Femur (tissue), 1 donor: ENCODE data around the gene TCEA2.
"Not testable (repeated sequence)": the region's sequence is repeated elsewhere in the genome, so short reads cannot be mapped to it uniquely, and the experiment has no call there.

ENCODE experiments used
- DNase-seq: peaks from one replicate; pipeline ENCODE4 v3.0.0-alpha.2; 2017

TCEA2 gene

DNA sequence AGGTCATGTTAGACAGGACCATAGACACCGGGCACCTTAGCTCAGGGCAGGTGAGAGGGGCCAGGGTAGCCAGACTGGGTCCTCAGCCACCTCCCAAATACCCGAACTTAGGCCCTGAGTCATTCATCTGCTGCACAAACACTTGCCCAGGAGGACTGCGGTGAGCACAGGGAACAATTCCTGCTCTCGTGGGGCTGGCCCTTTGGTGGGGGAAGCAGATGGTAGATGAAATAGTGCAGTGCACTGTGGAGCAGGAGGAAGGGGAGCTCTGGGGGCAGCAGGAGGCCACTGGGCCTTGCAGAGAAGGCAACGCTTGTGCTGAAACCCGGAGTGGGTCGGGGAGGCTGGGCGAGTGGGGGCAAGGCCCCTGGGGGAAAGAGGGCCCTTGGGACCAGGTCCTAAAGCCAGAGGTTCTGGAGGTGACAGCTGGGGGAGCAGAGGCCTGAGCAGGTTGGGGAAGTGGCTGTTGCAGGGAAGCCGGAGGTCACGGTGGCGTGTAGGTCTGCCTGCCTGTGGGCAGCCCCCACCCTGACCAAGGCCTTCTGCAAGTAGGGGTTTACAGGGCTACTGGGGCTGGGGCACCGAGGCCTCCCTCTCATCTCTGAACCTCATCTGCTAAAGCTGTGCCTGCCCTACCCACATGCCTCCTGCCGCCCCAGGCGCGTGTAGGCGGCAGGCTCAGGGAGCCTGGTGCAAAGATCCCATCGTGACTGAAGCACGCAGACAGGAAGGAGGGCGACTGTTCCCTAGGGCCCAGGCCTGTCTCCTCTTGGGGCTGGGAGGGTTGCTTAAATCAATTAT, 49.0 kb downstream of the TCEA2 start:
- DNase-seq, result peak; percentile 11

DNA sequence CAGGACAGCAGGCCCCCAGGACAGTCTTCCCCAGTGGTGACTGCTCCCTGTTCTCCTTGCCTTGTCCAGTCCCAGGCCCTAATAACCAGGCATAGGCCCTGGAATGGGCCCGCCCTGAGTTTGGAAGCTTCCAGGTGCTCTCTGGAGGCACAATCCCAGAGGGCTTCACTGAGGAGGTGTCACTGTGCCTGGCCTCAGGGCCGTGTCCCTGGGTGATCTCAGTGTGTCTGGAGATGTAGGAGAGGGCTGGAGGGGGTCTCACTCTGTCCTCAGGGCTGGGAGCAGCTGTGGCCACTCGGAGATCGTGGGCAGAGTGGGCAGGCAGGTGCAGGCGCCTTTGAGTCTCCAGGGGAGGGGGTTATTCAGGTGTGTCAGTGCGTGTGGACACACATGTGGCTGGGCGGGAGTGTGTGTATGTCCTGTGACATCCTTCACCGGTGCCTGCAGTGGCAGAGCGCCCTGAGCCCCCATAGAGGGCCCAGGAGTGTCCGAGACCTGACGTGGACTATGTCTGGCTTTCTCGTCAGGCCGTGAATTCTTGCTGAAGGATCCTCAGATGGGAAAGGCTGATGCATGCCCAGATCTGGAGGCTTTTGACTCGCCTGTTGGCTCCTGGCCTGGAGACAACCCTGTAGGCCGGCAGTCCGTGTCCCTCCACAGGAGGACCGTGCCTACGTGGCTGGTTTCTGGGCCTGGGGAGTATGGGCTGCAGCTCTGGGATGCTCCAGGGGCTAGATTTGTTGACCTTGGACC, 49.9 kb downstream of the TCEA2 start:
- DNase-seq, result peak; percentile 14

DNA sequence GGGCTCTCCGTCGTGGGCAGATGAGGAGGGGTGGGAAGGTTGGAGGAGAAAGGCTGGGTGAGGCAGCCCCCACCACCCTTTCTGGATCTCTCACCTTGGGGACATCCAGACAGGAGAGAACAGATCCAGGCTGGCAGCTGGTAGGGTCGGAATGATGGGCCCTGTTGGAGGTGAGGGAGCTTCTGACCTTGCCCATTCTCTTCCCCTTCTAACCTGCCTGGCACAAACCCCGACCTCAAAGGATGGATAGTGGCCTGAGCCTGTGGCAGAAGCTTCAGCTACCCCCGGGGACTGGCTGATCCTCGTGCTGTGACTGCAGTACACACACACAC, 50.4 kb downstream of the TCEA2 start:
- DNase-seq, result no peak

DNA sequence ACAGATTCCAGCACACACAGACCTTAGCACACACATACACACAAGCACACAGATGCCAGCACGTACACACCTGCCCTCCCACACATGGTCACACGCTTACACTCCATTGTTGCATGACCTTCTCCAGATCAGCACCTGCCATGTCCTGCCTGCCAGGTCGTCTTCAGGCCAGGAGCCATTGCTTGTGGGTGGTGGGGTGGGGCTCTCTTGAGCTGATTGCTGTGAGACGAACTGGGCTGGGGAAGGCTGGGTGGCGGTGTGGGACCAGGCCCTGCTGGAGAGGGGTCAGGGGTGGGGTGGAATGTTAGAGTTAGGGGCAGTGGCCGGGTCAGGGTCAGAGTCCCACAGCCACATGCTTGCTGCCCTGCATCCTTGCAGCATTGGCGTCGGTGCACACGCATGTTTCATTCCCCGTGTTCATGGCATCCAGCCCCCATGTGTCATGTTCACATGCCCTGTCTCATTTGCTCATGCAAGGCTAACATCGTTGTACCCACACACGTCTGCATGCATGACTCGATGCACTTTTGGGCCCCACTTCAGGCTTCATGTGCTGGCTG, 50.9 kb downstream of the TCEA2 start:
- peak; percentile 14 for DNase-seq

DNA sequence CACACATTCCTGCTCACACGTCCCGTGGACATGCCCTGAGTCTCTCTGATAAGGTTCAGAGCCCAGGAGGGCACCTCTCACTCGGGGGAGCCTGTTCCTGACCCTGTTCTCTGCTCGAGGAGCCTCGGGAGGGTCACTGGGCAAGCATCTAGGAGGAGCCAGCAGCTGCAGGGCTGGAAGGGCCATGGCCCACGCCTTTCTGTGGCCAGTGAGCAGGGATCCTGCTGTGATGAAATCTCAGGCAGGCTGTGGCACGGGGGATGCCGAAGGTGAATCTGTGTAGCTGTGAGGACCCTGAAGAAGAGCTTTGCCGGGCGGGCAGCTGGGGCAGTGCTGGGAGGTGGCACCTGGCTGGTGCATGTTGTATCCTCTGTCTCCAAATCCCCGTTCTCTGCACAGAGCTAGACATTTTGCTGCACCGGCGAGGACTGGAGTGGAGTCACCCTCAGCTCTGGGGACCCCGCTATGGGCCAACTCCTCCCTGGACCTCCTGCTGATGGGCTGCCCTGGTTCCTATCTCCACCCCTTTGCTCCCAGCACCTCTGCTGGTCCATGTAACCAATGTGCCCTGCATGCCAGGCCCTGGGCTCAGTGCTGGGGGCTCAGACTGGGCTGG, 51.5 kb downstream of the TCEA2 start:
- peak; percentile 11 for DNase-seq

DNA sequence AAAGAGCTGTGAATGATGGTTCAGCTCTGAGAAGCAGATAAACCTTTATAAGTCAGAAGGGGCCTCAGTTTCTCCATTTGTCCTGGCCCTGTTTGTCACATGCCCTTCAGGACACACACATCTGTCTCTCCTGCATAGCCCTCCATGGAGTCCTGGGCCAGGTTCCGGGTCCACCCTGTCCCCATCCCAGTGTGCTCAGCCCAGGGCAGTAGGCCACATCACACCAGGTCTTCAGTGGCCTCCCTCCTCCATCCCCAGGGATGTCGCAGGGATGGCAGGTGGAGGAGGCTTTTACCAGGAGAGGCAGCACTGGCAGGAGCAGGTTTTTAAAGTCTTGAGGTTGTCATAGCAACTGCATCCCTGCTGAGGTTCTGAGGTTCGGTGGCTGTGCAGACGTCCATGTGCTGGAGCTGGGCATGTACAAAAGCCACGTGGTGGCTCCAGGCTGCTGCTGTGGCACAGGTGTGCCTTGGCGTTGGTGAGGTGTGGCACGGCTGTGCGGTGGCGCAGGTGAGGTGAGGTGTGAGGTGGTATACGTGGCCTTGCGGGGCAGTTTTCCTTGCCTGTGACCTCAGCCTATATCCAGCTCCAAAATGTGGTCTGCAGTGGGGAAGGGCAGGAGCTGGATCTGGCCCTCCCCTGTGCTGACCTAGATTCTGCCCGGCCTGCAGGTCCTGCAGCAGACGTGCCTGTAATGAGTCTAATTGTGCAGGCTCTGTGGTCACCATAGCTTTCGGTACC, 52.3 kb downstream of the TCEA2 start:
- DNase-seq, result peak; percentile 3

DNA sequence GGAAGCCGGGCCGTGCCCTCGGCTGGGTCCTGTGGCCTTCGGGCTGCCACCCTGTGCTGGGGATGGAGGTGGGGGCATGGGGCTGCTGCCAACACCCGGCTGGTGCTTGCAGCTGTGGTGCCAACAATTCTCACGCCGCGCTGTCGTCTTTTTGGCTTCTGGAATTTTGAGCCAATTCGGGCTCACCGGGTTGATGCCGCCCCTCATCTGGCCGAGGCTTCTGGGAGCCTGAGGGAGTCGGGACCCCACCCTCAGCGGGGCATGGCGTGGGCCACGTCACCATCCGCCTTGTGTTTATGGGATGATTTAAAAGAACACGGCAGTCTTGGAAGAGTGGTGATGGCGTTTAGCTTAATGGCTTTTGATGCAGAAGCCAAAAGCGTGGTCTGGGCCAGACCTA, 53.0 kb downstream of the TCEA2 start:
- no peak for DNase-seq

DNA sequence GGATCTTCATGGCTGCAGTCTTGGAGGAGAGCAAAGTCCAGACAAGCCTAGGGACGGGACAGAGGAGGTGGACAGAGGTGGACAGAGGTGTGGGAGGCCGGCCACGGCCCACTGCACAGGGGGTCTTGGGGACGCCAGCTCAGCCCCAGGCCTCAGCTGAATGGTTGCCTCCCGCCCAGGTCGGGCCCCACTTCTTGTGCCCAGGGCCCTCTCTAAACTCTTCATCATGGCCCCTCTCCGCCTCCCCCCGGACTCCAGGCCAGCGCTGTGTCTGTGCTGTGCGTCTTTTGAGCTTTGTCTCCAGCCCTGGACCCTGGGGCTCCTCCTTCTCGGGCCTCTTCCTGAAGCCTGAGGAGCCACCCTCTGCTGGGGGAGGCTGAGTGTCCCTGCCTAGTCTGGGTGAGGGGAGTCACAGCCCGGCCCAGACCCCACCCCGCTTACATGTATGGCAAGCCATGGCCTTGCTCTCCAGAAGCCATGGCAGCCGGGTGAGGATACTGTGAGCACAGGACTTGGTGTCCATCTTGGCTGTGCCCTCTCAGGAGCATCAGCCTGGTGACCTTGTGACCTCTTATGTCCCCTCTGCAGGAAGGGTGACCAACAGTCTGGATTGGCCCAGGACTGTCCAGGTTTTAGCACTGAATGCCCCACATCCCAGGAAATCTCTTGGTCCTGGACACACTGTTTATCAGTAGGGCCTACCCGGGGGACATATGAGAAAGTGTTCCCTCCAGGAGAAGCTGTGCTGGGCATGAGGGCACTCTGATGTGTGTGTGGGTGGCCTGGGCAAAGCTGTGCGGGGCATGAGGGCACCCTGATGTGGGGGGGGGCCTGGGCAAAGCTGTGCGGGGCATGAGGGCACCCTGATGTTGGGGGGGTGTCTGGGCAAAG, 53.8 kb downstream of the TCEA2 start:
- no peak for DNase-seq

DNA sequence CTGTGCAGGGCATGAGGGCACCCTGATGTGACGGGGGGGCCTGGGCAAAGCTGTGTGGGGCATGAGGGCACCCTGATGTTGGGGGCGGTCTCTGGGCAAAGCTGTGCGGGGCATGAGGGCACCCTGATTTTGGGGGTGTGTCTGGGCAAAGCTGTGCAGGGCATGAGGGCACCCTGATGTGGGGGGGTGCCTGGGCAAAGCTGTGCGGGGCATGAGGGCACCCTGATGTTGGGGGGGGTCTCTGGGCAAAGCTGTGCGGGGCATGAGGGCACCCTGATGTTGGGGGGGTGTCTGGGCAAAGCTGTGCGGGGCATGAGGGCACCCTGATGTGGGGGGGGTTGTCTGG, 54.4 kb downstream of the TCEA2 start:
- not testable (repeated sequence) for DNase-seq

DNA sequence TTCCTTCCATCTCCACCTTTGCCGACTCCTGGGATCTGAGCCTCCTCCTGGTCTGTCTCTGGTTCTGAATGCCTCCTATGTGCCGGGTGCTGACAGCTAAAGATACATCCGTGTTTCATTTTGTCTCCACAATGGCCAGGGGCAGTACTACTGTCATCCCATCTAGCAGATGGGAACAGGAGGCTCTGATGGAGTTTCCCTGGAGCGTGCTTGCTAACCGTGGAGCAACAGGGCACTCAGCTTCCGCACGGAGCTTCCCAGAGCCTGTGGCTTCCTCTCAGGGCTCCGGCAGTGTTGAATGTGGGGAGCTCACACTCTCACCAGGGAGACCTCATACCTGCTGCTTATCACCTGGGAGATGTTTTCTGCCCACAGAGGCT, 56.3 kb downstream of the TCEA2 start:
- DNase-seq, result no peak

DNA sequence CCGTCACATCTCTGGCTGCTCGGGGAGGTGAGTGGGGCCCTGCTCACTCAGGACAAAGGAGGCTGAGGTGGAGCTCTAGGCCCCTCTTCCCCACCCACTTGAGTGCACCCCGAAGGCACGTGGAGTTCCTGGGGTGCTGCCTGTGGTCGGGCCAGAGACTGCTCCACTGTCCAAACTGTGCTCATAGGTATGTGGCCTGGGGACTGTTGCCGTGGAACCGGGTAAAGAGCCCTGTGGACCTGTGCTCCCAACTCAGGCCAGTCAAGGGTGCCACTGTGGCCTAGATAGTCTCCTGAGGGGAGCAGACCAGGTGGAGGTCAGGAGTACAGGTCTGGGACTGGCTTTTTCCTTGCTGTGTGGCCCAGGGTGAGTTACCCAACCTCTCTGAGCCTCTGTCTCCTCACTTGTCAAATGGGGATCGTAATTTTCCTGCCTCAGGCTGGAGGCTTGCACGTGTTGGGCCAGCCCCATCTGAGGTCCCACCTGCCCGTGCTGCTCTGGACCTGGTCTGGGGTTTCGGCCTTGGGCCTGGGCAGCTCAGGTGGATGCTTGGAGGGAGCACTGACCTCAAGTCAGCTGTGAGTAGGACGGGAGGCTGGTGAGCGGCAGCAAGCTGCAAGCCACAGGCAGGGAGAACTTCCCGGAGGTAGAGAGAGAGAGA, 56.8 kb downstream of the TCEA2 start:
- DNase-seq, result no peak

DNA sequence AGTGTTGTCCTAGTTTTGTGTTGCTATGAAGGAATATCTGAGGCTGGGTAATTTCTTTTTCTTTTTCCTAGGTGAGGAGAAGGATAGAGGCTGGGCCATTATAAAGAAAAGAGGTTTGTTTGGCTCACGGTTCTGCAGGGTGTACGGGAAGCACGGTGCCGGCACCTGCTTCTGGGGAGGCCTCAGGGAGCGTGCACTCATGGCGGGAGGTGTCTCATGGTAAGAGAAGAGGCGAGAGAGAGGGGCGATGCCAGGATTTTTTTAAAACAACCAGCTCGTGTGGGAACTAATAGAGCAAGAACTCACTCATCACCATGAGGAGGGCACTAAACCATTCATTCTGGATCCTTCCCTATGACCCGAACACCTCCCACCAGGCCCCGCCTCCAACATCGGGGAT, 58.6 kb downstream of the TCEA2 start:
- no peak for DNase-seq
